DND-41 (cell line): ENCODE measurements around the gene CAPZA1.

Experiments
- ATAC-seq: fragments of 200-7000 bp; cut with Tn5 transposase; 3 replicates; pipeline ENCODE4 v1.9.1; 2021; ENCODE audit warnings: low read depth; ENCODE audit not compliant: insufficient read depth
- DNase-seq: peaks from one replicate; pipeline ENCODE4 v3.0.0-alpha.2; 2020
- H2AFZ ChIP-seq: 2 replicates; pipeline ENCODE4 v1.6.0; 2012; ENCODE audit warnings: low read depth, low read length
- H3K27ac ChIP-seq: 2 replicates; pipeline ENCODE4 v1.5.1; 2012; ENCODE audit warnings: low read length, inconsistent platforms
- H3K27me3 ChIP-seq: fragments of 200-600 bp; sonication (generic); 2 replicates; pipeline ENCODE4 v1.6.0; 2012; ENCODE audit warnings: low read length, mild to moderate bottlenecking, inconsistent platforms; ENCODE audit not compliant: insufficient read depth, poor library complexity
- H3K36me3 ChIP-seq: 2 replicates; pipeline ENCODE4 v1.5.1; 2012; ENCODE audit warnings: low read length, inconsistent platforms; ENCODE audit not compliant: insufficient read depth
- H3K4me1 ChIP-seq: 2 replicates; pipeline ENCODE4 v1.5.1; 2012; ENCODE audit warnings: mild to moderate bottlenecking, low read length; ENCODE audit not compliant: insufficient read depth
- H3K4me2 ChIP-seq: 2 replicates; pipeline ENCODE4 v1.6.0; 2012; ENCODE audit warnings: mild to moderate bottlenecking, moderate library complexity, low read length, inconsistent platforms; ENCODE audit not compliant: insufficient read depth
- H3K4me3 ChIP-seq, 2 experiments: fragments of 200-600 bp in 1 of 2; shearing (Covaris generic) in 1 of 2; 2 replicates each; pipeline ENCODE4 v1.5.1; 2012 to 2016; ENCODE audit warnings: inconsistent platforms in 2 of 2, low read length in 2 of 2, mild to moderate bottlenecking in 2 of 2, low read depth in 1 of 2, moderate library complexity in 1 of 2
- H3K79me2 ChIP-seq: 2 replicates; pipeline ENCODE4 v1.6.0; 2012; ENCODE audit warnings: low read length, inconsistent platforms; ENCODE audit not compliant: insufficient read depth
- H3K9ac ChIP-seq: 2 replicates; pipeline ENCODE4 v1.6.0; 2012; ENCODE audit warnings: low read depth, mild to moderate bottlenecking, inconsistent platforms, low read length, moderate library complexity
- H3K9me3 ChIP-seq: 2 replicates; pipeline ENCODE4 v1.5.1; 2012; ENCODE audit warnings: low read length, moderate library complexity, mild to moderate bottlenecking, inconsistent platforms; ENCODE audit not compliant: insufficient read depth, severe bottlenecking
- H4K20me1 ChIP-seq: 2 replicates; pipeline ENCODE4 v1.6.0; 2012; ENCODE audit warnings: low read length; ENCODE audit not compliant: insufficient read depth
- CTCF ChIP-seq: IDR thresholded peaks from 2 replicates; pipeline ENCODE4 v1.5.1; 2012; ENCODE audit warnings: borderline replicate concordance, low read length, moderate library complexity, mild to moderate bottlenecking; ENCODE audit not compliant: poor library complexity, severe bottlenecking; ENCODE audit errors: extremely low read depth
- EZH2 ChIP-seq: IDR thresholded peaks from 3 replicates; pipeline ENCODE4 v1.6.1; 2012; ENCODE audit warnings: borderline replicate concordance, low read depth, mild to moderate bottlenecking, moderate library complexity, low read length, inconsistent platforms; ENCODE audit not compliant: severe bottlenecking

CAPZA1 gene

GRCh38 chr1:112703706-112704105 lies 84.1 kb downstream of the CAPZA1 start:
- H3K4me2 ChIP-seq, result peak overlapping the region; percentile 78; the same call in 1 of the 2 replicates
- no peak overlapping the region for H3K4me3 ChIP-seq
- H3K36me3 ChIP-seq, result peaks cover 35% of the 10 kb centered on the region
- H3K9me3 ChIP-seq, result no peaks in the 10 kb centered on the region
- H3K27ac ChIP-seq, result peak overlapping the region; percentile 81
- H3K4me1 ChIP-seq, result peaks cover 51% of the 10 kb centered on the region
- H3K27me3 ChIP-seq, result peaks cover 5% of the 10 kb centered on the region
- H4K20me1 ChIP-seq, result no peaks in the 10 kb centered on the region
- ATAC-seq, result no peak
- no peak overlapping the region for H2AFZ ChIP-seq
- H3K9ac ChIP-seq, result no peak overlapping the region
- no peak for DNase-seq
- peaks cover 11% of the 10 kb centered on the region for H3K79me2 ChIP-seq
- no peak for TF ChIP-seq EZH2
- no peak for TF ChIP-seq CTCF

- peak overlapping the region; percentile 70 for H2AFZ ChIP-seq
- H3K4me3 ChIP-seq, result peak overlapping the region; percentile 6 to 60; a peak in 3 of 4 replicates
- H3K4me2 ChIP-seq, result peak overlapping the region; percentile 78
- peaks cover 5% of the 10 kb centered on the region for H3K27me3 ChIP-seq
- DNase-seq, result no peak
- peaks cover 28% of the 10 kb centered on the region for H3K36me3 ChIP-seq
- peaks cover 51% of the 10 kb centered on the region for H3K4me1 ChIP-seq
- no peak for TF ChIP-seq CTCF
- no peak for TF ChIP-seq EZH2
- H3K9me3 ChIP-seq, result no peaks in the 10 kb centered on the region
- H3K9ac ChIP-seq, result peak overlapping the region; percentile 59
- peaks cover 11% of the 10 kb centered on the region for H3K79me2 ChIP-seq
- ATAC-seq, result peak; percentile 2; the same call in 1 of the 3 replicates
- H3K27ac ChIP-seq, result peak overlapping the region; percentile 81
- no peaks in the 10 kb centered on the region for H4K20me1 ChIP-seq
These were observed 84.8 kb downstream of the CAPZA1 start for GRCh38 chr1:112704391-112704933.

- Histone ChIP-seq H2AFZ (peak overlapping the region; percentile 70), H3K9ac (peak overlapping the region; percentile 59), H4K20me1 (no peaks in the 10 kb centered on the region), H3K36me3 (peaks cover 22% of the 10 kb centered on the region), H3K4me3 (peak overlapping the region; percentile 6 to 60; a peak in 3 of 4 replicates), H3K9me3 (no peaks in the 10 kb centered on the region), H3K4me2 (peak overlapping the region; percentile 78), H3K27ac (peak overlapping the region; percentile 81), H3K4me1 (peaks cover 51% of the 10 kb centered on the region), H3K27me3 (peaks cover 5% of the 10 kb centered on the region), H3K79me2 (peaks cover 11% of the 10 kb centered on the region)
- ATAC-seq (peak; percentile 91), DNase-seq (peak; percentile 95)
- no peak for TF ChIP-seq EZH2
- no peak for TF ChIP-seq CTCF
These were observed 85.4 kb downstream of the CAPZA1 start for GRCh38 chr1:112704934-112705627.
